Tibial artery (tissue), 4 donors: ENCODE results near the gene SLC38A3.

Experiments
- DNase-seq, 2 donors: peaks; one replicate each; pipeline ENCODE4 v3.0.0-alpha.2; 2019
- H3K27ac ChIP-seq, 2 donors: fragments of 200-600 bp; sonication (generic) in 1 of 2; 1 replicate in 1 of 2; 2 replicates in 1 of 2; pipeline ENCODE4 v1.5.1; 2018 to 2019; ENCODE audit warnings: mild to moderate bottlenecking in 1 of 2
- H3K27me3 ChIP-seq, 2 donors: fragments of 200-600 bp; sonication (generic) in 1 of 2; one replicate each; pipeline versions ENCODE4 v1.5.1 to v1.6.0; 2016 to 2019
- H3K36me3 ChIP-seq, 3 donors: fragments of 200-600 bp; sonication (generic) in 2 of 3; one replicate each; pipeline ENCODE4 v1.5.1; 2016 to 2019; ENCODE audit warnings: mild to moderate bottlenecking in 2 of 3
- H3K4me1 ChIP-seq, 4 donors: fragments of 200-600 bp; sonication (generic) in 2 of 4; 1 replicate in 3 of 4; 2 replicates in 1 of 4; pipeline ENCODE4 v1.5.1; 2016 to 2019
- H3K4me3 ChIP-seq, 2 donors: fragments of 200-600 bp; sonication (generic) in 1 of 2; 1 replicate in 1 of 2; 2 replicates in 1 of 2; pipeline ENCODE4 v1.5.1; 2018 to 2019; ENCODE audit warnings: mild to moderate bottlenecking in 2 of 2
- H3K9me3 ChIP-seq, 3 donors: fragments of 200-600 bp; sonication (generic) in 1 of 3; one replicate each; pipeline ENCODE4 v1.5.1; 2016 to 2019
- CTCF ChIP-seq, 2 experiments: fragments of 200-600 bp in 1 of 2; fragments of 450-650 bp in 1 of 2; IDR thresholded peaks; one replicate each; pipeline ENCODE4 v1.5.1; 2017 to 2019; ENCODE audit warnings: antibody characterized with exemption in 2 of 2, mild to moderate bottlenecking in 1 of 2, moderate library complexity in 1 of 2
- intact Hi-C: fragments of 100-400 bp; cut with DNase I; formaldehyde crosslinking; loops from one replicate; pipeline ENCODE4 v1.15.0; 2023; ENCODE audit warnings: low total_unique reads

The SLC38A3 gene

GRCh38 chr3:50251220-50251619 lies 46.1 kb downstream of the SLC38A3 start:
- no peak for DNase-seq
- intact Hi-C loops, result no loop called here
- Histone ChIP-seq H3K36me3 (peaks cover 21 to 45% (median 40%) of the 10 kb centered on the region in 3 donors), H3K9me3 (no peaks in the 10 kb centered on the region), H3K27me3 (no peaks in the 10 kb centered on the region), H3K4me3 (no peak overlapping the region), H3K27ac (peak overlapping the region in 1 of 2 donors; percentile 9), H3K4me1 (peaks cover 0 to 75% (median 63%) of the 10 kb centered on the region in 4 donors)
- no peak for TF ChIP-seq CTCF (IDR thresholded peaks at IDR 0.05)

GRCh38 chr3:50254577-50255250 lies 49.6 kb downstream of the SLC38A3 start:
- Histone ChIP-seq H3K36me3 (peaks cover 42 to 70% (median 66%) of the 10 kb centered on the region in 3 donors), H3K27me3 (no peaks in the 10 kb centered on the region), H3K4me1 (peaks cover 0 to 46% (median 33%) of the 10 kb centered on the region in 4 donors), H3K4me3 (no peak overlapping the region), H3K27ac (peak overlapping the region; percentile 52 to 60), H3K9me3 (no peaks in the 10 kb centered on the region)
- no peak for TF ChIP-seq CTCF (IDR thresholded peaks at IDR 0.05)
- DNase-seq, result peak; percentile 81 to 83
- intact Hi-C loops, result no loop called here

- TF ChIP-seq CTCF (IDR thresholded peaks at IDR 0.05), result no peak
- peak overlapping the region; percentile 52 to 60 for H3K27ac ChIP-seq
- intact Hi-C loops, result no loop called here
- H3K4me1 ChIP-seq, result peaks cover 0 to 46% (median 31%) of the 10 kb centered on the region in 4 donors
- H3K9me3 ChIP-seq, result no peaks in the 10 kb centered on the region
- H3K4me3 ChIP-seq, result no peak overlapping the region
- no peaks in the 10 kb centered on the region for H3K27me3 ChIP-seq
- no peak for DNase-seq
- peaks cover 42 to 70% (median 66%) of the 10 kb centered on the region in 3 donors for H3K36me3 ChIP-seq
Measured at GRCh38 chr3:50255251-50255615, 50.2 kb downstream of the SLC38A3 start.

- Histone ChIP-seq H3K27ac (peak overlapping the region in 1 of 2 donors; percentile 97), H3K4me1 (peaks cover 0 to 44% (median 31%) of the 10 kb centered on the region in 4 donors), H3K9me3 (no peaks in the 10 kb centered on the region), H3K27me3 (no peaks in the 10 kb centered on the region), H3K36me3 (peaks cover 40 to 63% (median 62%) of the 10 kb centered on the region in 3 donors), H3K4me3 (no peak overlapping the region)
- TF ChIP-seq CTCF (IDR thresholded peaks at IDR 0.05), result peak; percentile 20 to 32
- DNase-seq, result no peak
- intact Hi-C loops, result no loop called here
Measured at GRCh38 chr3:50256978-50257890, 52.2 kb downstream of the SLC38A3 start.

- Histone ChIP-seq H3K27me3 (no peaks in the 10 kb centered on the region), H3K4me1 (peaks cover 0 to 48% (median 34%) of the 10 kb centered on the region in 4 donors), H3K36me3 (peaks cover 31 to 54% (median 53%) of the 10 kb centered on the region in 3 donors), H3K4me3 (no peak overlapping the region), H3K27ac (peak overlapping the region; percentile 97 to 100), H3K9me3 (no peaks in the 10 kb centered on the region)
- DNase-seq, result no peak
- intact Hi-C loops, result no loop called here
- TF ChIP-seq CTCF (IDR thresholded peaks at IDR 0.05), result no peak
Measured at GRCh38 chr3:50258029-50258680, 53.1 kb downstream of the SLC38A3 start.
